ENCODE results near the gene ALDH1L1. TPM values are rescaled to one million over a fixed set of nuclear protein-coding genes. Genes with fewer than 3 reads are reported as not detected.

ALDH1L1 gene
- total and polyA plus RNA-seq, 9 donors: 8.3 to 85.5 (median 45.1) TPM

DNA sequence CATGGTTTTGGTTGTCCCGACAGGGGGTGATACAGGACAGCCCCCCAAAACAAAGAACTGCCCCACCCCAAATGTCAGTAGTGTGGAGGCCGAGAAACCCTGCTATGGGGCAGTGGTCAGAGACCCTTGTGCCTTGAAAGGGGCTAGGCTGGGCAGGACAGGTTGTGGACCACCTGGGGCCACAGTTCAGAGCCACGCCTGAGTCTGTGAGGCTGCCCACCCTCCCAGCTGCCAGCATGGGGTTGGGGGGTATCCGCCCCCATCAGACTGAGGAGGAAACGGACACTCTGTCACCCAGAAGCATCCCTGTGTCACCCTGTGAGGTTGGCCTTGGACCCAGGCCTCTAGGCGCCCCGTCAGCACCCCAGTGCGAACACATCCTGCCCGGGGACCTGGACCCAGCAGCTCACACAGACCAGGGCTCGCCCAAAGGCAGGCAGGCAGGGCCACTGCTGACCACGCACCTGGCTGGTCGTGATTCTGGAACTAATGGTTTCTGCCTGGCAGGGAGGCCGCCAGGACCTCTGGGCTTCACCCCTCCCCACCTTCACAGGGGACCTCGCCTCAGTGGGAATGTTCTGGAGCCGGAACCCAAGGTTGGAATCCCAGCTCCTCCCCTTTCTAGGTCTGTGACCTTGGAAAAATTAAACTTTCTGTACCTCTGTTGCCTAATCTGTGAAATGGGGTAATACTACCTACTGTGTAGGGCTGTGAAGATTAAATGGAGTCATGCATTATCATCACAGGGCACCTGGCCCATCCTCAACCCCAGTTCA, 97.8 kb downstream of the ALDH1L1 start:
- peaks cover 8% of the 10 kb centered on the region for H3K4me1 ChIP-seq (ENCODE audit: insufficient read depth)
- H3K4me3 ChIP-seq: no peak overlapping the region
- TF ChIP-seq POLR2A (IDR thresholded peaks at IDR 0.05): no peak
- no peak for TF ChIP-seq EP300 (IDR thresholded peaks at IDR 0.05)
- TF ChIP-seq, protein P1, sequence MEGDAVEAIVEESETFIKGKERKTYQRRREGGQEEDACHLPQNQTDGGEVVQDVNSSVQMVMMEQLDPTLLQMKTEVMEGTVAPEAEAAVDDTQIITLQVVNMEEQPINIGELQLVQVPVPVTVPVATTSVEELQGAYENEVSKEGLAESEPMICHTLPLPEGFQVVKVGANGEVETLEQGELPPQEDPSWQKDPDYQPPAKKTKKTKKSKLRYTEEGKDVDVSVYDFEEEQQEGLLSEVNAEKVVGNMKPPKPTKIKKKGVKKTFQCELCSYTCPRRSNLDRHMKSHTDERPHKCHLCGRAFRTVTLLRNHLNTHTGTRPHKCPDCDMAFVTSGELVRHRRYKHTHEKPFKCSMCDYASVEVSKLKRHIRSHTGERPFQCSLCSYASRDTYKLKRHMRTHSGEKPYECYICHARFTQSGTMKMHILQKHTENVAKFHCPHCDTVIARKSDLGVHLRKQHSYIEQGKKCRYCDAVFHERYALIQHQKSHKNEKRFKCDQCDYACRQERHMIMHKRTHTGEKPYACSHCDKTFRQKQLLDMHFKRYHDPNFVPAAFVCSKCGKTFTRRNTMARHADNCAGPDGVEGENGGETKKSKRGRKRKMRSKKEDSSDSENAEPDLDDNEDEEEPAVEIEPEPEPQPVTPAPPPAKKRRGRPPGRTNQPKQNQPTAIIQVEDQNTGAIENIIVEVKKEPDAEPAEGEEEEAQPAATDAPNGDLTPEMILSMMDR (IDR thresholded peaks at IDR 0.05): no peak
- no peaks in the 10 kb centered on the region for H3K27me3 ChIP-seq
- intact Hi-C loops (cut with DNase I): no loop called here
- H3K9me3 ChIP-seq: no peaks in the 10 kb centered on the region
- H3K27ac ChIP-seq: no peak overlapping the region
- no peaks in the 10 kb centered on the region for H3K36me3 ChIP-seq
- no peak for DNase-seq
- 88 to 97% (median 93%) methylated on average over 15 of the region's 15 CpGs for WGBS, 3 donors

DNA sequence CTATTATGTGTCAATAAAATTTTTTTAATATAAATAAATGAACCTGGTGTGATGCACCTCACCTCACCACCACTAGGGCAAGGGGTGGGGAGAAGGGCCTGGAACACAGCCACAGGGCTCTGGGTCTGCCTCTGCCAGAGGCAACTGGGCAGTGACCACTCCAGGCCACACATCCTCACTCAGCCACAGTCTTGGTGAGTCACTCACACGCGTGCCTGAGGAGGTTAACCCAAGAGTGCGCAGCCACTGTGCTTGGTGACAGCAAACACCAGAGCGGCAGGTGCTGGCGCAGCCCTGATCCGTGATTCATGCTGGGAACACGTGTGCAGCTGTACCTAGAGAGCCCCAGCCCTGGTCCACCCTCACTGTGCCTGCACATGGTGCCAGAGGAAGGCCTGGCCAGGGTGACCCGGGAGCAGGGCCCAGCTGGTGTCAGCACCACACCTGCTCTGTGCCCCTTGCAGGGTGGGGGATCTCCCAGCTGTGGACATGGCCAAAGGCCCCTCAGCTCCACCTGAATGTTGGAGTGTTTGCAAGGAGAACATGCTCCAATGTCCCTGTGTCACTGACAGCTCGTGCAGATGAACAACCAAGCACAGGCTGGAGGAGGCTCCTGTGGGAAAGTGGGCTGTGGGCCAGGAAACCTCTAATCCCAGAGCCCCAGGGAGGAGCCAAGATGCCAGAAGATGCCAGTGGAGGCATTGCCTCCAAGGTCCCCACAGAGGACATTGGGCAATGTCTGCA, 98.6 kb downstream of the ALDH1L1 start:
- DNase-seq: no peak
- peaks cover 3% of the 10 kb centered on the region for H3K36me3 ChIP-seq
- H3K4me1 ChIP-seq (ENCODE audit: insufficient read depth): peaks cover 8% of the 10 kb centered on the region
- no peaks in the 10 kb centered on the region for H3K27me3 ChIP-seq
- H3K9me3 ChIP-seq: no peaks in the 10 kb centered on the region
- H3K4me3 ChIP-seq: no peak overlapping the region
- TF ChIP-seq EP300 (IDR thresholded peaks at IDR 0.05) (no peak), POLR2A (IDR thresholded peaks at IDR 0.05) (no peak)
- TF ChIP-seq, protein P1 (IDR thresholded peaks at IDR 0.05): no peak
- no peak overlapping the region for H3K27ac ChIP-seq
- intact Hi-C loops (cut with DNase I): no loop called here
- 69 to 82% (median 81%) methylated on average over 3 to 9 of the region's 9 CpGs for WGBS, 3 donors

DNA sequence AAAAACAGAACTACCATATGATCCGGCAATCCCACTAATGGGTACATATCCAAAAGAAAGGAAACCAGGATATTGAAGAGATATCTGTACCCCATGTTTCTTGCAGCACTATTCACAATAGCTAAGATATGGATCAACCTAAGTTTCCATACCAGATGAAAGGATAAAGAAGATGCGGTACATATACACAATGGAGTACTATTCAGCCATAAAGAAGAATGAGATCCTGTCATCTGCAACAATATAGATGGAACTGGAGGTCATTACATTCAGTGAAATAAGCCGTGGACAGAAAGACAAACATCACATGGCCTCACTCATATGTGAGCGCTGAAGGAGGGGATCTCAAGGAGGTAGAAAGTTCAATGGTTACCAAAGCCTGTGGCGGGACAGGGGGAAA, 99.4 kb downstream of the ALDH1L1 start:
- Histone ChIP-seq H3K27me3 (no peaks in the 10 kb centered on the region), H3K4me1 (ENCODE audit: insufficient read depth) (peaks cover 8% of the 10 kb centered on the region), H3K27ac (no peak overlapping the region), H3K36me3 (peaks cover 3% of the 10 kb centered on the region), H3K4me3 (no peak overlapping the region), H3K9me3 (no peaks in the 10 kb centered on the region)
- intact Hi-C loops (cut with DNase I): no loop called here
- WGBS, 3 donors: 75 to 97% (median 93%) methylated on average over 5 of the region's 5 CpGs
- no peak for TF ChIP-seq EP300 (IDR thresholded peaks at IDR 0.05)
- TF ChIP-seq, protein P1 (IDR thresholded peaks at IDR 0.05): no peak
- TF ChIP-seq POLR2A (IDR thresholded peaks at IDR 0.05): no peak
- DNase-seq: no peak

DNA sequence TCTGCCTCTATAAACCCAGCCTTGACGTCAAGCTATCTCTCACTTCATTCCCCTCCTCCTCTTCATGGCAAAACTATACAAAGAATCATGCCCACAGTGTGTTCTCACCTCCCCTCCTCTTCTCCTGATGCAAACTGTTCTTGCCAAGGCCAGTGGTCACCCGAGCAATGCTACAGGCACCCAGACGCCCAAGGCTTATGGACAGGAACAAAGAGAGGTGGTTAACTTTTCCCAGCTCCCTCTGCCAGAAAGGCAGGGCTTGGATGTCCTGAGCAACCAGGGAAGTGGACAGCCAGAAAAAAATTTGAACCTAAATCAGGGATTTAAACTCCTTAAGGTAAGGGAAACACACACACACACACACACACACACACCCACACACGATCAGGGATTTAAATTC, 101.5 kb downstream of the ALDH1L1 start:
- peaks cover 3% of the 10 kb centered on the region for H3K36me3 ChIP-seq
- intact Hi-C loops (cut with DNase I): no loop called here
- no peak overlapping the region for H3K27ac ChIP-seq
- WGBS, 3 donors: 58 to 64% (median 61%) methylated on average over 4 of the region's 4 CpGs
- no peaks in the 10 kb centered on the region for H3K27me3 ChIP-seq
- no peak overlapping the region for H3K4me3 ChIP-seq
- DNase-seq: no peak
- TF ChIP-seq POLR2A (IDR thresholded peaks at IDR 0.05) (no peak), EP300 (IDR thresholded peaks at IDR 0.05) (no peak)
- TF ChIP-seq, protein P1 (IDR thresholded peaks at IDR 0.05): no peak
- H3K9me3 ChIP-seq: no peaks in the 10 kb centered on the region
- peaks cover 6% of the 10 kb centered on the region for H3K4me1 ChIP-seq (ENCODE audit: insufficient read depth)

All from ovary (tissue), 9 donors.